Activated T-cell treated with anti-CD3 and anti-CD28 coated beads for 1 hour (primary cell): ENCODE data around the gene GPR107.

Experiments used
- DNase-seq: peaks from one replicate; pipeline ENCODE4 v3.0.0-alpha.2; 2020; ENCODE audit warnings: low read depth

GPR107 gene

DNA sequence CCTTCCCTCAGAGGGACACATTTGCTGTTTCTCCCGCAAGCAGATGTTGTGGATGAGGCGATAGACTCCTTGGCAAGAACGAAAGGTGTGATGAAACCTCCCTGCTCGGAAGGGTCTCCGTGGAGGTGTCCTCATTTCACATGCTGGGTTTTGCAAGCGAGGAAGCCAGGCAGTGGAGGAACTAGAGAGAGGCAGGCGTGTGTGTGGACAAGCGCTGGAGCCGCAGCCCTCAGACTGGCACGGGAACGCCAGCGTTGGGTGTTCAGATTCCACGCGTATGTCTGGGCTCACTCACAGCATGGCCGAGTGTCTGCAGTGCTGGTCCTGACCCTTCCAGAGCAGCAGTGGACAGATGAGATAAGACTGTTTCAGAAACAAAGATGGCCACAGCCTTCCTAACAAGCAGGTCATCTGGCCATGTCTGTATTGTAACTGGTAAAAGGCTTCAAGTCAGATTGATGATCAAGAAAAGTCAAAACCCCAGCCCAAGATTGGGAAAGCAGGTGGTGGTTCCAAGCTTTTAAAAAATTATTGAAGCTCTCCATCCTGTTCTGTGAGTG is 83.5 kb downstream of the GPR107 start:
- no peak for DNase-seq

DNA sequence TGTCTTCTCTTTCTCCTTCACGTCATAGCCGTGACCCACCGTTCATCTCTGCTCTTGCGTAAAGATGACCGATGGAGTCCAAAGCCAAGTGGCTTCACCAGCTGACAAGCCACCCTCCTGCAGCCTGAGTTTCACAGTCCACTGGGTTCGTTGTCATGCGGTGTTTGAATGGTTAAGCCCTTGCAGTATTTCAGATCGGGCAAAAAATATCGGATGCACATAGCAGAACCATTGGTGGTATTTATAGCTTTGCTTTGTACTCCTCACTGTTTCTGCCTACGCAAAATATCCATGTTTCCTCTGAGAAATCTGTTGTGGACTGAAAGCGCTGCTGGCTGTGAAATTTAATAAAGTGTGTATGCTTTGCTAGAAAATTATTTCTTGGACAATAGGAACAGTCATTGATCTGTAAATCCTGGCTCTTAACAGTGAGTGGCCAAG is 84.0 kb downstream of the GPR107 start:
- DNase-seq: no peak

DNA sequence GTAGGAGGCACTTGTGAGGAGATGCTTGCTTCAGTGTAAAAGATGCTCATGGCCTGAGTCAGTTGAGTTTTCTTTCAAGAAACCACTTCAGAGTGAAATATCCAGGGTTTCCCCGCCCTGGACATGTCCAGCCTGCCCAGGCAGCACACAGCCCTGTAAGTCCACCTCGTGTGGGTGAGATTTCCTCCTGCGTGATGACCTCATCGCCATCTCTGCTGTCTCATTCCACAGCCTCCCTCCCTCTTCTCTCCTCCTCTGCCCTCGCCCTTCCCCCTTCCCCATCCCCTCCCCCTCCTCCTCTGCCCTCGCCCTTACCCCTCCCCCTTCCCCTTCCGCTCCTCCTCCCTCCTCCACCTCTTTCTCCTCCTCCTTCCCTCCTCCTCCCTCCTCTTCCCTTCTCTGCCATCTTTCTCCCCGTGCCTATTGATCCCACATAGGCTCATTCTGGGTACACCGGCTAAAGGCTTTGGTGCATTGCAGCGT is 84.5 kb downstream of the GPR107 start:
- DNase-seq: no peak

DNA sequence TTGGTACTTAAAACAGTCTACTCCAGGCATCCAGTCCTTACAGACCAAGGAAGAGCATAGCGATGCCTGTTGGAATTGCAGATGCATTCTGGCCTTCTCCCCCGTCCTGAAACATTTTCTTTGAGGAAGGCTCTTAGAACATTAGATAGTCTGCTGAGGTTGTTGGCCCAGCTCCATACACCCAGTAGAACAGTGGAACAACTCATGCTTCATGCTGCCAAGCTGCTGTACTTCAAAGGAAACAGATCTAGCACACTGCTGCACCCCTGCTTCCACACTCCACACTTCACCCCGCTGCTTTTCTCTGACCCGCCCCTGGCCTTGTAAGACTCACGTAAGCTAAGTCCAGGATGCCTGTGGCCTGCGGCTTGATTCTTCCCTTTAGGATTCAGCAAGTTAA is 85.1 kb downstream of the GPR107 start:
- no peak for DNase-seq

DNA sequence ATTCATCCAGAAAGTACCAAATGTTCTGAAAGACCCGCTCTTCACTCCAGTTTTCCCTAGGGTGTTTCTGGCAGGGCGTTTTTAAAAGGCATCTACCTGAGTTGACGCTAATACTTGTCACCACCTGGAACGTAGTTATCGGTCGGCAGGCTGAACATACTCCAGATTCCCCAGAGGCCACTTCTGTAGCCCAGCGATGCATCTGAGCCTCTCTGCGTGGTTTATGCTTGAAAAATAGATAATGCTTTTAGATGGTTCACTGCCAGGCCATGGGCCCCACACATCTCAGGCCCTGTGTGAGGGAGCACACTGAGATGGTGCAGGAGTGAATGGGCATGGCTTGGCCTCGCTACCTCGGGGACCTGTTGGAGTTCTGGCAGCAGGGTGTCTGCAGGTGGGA is 85.5 kb downstream of the GPR107 start:
- no peak for DNase-seq

DNA sequence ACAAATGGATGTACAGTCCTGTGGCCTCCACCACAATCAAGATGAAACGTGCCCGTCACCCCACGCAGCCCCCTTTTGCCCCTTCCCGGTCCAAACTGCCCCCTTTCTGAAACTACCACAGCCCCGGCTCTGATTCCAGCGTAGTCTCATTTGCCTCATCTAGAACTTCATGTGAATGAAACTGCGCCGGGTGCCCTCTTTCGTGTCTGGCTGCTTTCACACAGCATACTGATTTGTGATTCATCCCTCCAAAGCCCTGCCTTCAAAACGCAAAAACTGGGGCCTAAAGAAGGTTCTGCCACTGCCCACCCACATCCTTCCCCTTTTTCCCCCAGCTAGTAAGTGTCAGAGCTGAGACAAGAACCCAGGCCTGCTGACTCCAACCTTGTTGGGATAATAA is 87.0 kb downstream of the GPR107 start:
- DNase-seq: no peak

DNA sequence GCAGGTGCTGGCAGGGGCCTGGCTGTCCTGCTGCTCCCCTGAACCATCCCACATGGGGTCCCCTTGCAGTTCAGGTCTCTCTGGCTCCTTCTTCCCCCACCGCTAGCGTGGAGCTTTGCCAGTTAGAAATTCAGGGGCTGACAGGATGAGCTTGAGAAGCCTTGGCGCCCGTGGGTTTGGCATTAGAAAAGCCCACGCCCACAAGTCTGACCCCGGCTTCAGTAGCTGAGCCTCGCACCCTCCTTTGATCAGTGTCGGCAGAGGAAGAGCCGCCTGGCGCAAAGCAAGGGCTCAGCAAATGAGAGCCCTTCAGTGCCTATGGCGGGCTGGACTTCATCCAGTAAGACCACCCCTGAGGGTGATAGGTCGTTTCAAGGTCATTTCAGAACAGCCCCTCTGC is 88.3 kb downstream of the GPR107 start:
- DNase-seq: no peak

DNA sequence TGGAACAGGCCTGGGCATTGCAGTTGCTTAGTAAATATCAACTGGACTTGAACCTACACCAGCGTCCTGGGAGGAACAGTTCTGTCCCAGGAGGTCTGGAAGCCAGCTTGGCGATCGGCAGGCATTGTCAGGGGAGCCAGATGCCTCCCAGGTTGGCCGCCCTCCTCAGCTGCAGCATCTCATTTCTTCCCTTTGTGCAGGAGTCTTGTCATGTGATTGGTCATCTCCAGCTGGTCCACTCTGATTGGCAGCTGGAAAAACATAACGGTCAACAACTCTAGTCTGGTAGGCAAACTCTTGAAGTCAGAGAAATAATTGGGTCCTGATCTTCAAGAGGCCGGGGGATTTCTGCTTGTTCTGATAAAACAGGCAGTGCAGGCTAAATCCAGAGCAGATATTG is 88.9 kb downstream of the GPR107 start:
- no peak for DNase-seq

DNA sequence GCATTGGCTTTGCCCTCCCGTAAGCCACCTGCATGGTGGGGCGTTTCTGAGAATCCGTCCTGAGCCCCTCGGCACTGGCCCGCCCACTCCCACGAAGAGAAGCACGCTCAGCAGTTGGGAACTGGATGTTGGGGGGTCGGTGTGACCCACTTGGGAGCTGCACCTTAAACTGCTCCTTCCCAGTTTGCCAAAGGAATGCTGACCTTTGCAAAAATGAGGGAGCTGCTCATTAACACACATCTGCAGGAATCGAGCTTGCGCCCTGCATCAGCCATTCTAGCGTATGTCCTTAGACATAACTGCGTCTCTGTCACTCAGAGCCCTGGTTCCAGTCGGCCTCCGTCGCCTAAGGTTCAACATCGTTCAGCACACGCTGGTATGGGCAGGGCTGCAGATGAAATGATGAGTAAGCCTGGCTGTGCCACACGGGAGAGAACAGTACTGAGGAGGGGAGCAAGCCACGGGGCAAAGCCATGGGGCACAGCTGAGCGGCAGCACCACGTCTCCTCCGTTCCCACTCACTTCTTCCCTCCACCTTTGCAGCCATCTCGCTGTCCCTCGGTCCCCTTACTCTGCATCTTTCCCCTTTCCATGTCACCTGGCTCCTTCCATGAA is 89.7 kb downstream of the GPR107 start:
- no peak for DNase-seq

DNA sequence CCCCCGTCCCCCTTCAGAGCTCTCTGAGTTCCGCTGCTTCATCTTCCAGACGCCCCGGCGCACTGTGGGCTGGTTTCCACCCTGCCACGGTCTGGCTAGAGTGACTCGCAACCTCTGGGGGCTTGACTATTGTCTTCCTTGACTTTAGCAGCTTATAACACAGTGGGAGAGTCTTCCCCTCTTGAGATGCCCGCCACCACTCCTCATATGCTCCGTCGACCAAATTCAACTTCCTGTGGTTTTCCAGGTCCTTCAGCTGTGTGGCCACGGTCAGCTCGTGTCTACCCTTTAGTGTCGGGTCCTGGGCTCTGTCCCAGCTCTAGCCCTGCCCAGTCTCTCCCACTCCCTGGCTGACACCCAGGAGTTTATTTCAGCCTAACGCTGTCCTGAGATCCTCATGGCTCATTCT is 90.3 kb downstream of the GPR107 start:
- no peak for DNase-seq

DNA sequence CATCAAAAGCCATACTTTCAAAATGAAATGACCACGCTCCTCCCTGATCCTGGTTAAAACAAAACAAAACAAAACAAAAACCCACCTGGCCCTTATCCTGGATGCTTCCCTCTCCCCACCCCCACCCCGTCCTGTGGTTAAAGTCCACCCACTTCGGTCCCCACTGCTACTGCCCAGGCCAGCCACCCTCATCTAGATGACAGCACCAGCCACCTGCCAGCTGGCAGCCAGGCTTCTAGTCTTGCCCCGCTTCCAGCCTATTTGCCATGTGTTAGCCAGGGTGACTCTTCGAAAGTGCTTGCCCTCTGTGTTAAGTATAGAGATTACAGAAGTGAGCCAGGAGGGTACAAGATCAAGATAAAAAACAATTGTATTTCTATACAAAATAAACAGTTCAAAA is 91.0 kb downstream of the GPR107 start:
- DNase-seq: no peak

DNA sequence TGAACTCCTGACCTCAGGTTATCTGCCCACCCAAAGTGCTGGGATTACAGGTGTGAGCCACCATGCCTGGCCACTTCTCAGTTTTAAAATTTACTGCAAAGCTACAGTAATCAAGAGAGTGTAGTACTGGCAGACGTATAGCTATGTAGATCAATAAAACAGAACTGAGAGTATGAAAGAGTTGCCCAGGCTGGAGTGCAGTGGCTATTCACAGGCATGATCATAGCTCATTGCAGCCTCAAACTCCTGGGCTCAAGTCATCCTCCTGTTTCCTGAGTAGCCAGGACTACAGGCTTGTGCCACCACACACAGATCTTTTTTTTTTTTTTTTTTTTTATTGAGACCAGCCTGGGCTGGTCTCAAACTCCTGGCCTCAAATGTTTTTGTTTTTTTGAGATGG is 92.0 kb downstream of the GPR107 start:
- DNase-seq: no peak

DNA sequence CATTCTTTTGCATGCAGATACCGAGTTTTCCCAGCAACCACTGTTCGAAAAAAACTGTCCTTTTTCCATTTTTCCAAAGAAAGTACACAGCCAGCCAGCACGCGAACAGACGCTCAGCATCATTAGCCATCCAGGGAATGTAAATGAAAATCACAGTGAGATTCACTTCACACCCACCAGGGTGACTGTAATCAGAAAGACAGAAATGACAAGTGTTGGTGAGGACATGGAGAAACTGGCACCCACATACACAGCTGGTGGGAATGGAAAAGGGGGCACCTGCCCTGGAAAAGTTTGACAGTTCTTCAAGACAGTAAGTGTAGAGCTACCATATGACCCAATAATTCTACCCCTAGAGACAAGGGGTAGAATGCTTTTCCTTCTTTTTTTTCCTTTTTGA is 93.5 kb downstream of the GPR107 start:
- no peak for DNase-seq

DNA sequence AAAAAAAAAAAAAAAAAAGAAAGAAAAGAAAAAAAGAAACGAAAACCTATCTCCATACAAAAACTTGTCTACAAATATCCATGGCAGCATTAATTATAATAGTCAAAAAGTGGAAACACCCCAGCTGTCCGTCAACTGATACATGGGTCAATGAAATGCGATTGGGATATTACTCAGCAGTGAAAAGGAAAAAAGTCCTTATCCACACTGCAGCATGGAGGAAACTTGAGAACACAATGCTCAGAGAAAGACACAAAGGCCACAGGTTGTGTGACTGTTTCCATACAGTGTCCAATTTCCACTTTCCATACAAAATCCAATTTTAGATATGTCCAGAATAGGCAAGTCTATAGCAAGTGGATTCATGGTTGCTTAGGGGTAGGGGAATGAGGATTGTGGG is 94.2 kb downstream of the GPR107 start:
- DNase-seq: no peak

DNA sequence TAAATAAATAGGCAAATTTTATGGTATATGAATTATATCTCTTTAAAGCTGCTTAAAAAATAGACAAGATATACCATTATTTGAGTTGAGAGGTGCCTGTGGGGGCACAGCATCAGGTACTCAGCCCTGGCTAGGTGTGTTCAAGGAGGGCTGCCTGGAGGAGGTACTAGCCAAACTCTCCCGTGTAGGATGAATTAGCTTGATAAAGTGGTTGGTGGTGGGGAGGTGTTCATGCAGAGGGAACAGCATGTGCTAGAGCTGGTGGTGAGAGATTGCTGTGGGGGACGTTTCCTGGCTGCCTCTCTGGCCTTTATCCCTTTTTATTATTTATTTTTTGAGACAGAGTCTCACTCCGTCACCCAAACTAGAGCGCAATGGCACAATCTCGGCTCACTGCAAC is 95.3 kb downstream of the GPR107 start:
- no peak for DNase-seq

DNA sequence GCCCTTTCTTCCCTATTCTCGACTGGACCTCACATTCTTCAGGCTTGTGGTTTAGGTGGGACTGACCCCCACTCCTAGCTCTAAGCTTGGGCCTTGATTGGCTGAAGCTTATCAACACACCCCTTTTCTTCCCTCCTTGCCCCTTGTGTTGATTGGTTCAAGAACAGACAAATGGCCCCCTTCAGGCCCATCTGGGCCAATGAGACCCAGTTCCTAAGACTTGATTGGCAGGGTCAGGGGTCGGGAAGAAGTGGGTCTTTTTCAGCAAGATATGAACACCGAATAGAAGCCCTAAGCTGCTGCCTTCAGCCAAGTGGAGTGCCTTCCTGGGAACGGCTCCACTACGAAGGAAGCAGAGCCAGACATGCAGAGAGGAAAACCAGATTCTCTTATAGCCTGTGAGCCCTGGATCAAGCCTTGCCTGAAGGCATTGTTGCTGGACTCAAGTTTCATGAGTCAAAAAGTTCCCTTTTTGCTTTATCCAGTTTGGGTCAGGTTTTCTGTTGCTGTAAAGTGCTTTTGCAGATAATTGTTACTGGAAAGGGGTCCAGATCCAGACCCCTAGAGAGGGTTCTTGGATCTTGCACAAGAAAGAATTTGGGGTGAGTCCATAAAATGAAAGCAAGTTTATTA is 96.1 kb downstream of the GPR107 start:
- no peak for DNase-seq

DNA sequence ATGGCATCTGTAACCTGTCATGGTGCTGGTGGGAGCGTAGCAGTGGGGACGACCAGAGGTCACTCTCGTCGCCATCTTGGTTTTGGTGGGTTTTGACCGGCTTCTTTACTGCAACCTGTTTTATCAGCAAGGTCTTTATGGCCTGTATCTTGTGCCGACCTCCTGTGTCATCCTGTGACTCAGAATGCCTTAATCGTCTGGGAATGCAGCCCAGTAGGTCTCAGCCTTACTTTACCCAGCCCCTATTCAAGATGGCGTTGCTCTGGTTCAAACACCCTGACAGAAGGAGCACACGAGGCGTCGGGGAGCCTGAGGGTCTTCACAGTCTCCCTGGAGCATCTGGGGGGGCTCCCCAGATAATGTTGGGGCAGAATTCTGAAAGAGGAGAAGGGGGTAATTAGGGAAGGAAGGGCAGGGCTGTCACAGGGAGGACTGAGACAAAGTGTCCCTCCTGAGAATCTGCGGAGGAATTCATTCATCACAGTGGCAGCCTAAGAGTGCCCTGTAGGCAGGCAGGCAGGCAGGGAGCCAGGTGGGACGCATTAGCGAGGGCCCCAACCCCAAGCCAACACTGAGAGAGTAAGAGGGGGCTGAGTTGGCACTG is 97.2 kb downstream of the GPR107 start:
- DNase-seq: no peak

DNA sequence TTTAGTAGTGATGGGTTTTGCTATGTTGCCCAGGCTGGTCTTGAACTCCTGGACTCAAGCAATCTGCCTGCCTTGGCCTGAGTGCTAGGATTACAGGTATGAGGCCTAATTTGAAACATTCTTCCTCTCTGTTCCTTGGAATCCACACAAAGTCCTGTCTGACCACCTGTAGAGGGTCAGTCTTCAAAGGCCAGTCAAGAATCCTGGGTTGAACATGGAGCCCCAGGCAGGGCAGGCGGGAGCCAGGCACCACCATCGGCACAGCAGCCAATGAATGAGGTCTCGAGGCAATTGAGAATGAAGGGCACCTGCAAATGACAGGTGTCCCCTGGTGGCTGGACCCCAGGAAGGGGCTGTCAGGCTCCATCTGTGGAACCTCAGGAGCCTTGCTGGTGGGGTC is 101.1 kb downstream of the GPR107 start:
- DNase-seq: no peak

DNA sequence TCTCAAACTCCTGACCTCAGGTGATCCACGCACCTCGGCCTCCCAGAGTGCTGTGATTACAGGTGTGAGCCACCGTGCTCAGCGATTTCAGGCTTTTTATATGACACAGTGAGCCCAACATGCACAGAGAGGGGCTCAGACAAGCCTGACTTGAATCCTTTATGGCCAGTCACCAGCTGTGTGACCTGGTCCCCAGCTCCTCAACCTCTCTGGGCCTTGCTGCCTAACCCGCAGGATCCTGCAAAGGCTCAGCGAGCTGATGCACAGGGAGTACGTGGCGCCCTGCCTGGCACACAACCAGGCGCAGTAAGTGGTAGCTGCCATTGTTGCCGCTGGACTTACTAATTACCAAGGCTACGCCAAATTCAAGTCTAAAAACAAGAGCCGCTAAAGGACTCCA is 101.9 kb downstream of the GPR107 start:
- no peak for DNase-seq

DNA sequence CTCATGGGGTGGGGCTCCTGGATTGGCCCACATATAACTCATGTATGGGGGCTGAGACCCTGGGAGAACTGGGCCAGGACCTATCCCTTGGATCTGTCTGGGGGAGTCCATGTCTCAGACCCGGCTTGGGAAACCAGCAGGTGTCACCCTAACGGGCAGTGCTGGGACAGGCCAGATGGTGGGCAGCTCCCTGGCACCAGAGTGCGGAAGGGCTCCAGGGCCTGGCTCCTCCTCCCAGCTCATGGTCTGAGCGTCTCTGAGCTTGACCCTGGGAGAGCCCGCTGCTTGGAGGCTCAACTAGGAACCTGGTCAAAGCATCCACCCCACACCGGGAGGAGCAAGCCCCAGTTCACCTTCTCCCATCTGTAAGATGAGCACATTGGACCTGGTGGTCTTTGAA is 103.0 kb downstream of the GPR107 start:
- DNase-seq: no peak

DNA sequence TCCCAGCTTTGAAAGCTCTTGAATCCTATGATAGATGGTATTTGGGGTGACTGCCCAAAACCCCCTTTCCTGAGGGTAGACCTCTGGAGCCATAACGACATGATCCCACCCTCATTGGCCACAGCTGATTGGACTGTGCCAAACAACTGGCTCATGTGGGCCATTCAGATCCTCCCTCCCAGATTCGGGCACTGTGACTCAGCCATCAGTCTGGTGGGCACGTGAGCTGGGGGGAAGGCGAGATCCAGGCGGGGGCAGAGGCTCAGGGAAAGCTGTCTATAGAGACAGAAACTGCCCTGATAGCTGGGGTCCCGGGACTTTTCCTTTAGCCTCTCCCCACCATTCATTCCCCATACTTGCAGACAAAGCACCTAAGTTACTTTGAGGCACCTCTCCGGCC is 103.4 kb downstream of the GPR107 start:
- DNase-seq: no peak

DNA sequence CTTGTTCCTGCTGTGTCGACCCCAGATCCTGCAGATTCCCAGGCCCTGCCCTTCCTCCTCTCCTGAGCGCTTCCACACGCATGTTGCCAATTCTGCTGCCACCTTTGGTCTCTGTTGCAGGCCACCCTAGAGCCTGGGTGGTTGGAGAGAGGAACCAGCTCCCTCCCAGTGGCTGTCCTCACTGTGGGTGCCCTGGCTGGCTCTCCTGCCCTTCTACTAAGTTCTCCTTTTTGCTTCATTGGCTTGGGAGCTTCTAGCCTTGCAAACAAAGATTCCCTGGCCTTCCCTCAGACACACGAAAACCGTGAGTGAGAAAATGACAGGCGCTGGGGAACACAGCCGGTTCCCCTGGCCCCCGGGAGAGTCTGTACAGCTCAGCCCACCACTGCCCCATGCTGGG is 104.3 kb downstream of the GPR107 start:
- no peak for DNase-seq

DNA sequence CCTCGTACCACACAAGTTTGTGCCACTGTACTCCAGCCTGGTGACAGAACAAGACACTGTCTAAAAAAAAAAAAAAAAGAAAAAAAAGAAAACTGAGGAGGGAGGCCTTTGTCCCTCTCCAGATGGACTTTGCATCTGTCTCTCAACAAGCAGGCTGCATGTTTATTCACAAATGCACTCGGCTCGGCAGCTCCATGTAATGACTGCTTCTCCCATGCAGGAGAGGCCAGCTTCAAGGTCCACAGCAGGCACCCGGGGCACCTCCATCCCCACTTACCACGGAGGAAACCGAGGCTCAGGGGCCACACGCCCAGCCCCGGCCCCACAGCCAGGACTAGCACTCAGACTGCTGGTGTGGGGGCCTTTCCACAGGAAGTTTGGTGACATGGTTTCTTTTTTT is 105.4 kb downstream of the GPR107 start:
- no peak for DNase-seq
